ENCODE data around the gene SLC2A11.

SLC2A11 gene

GRCh38 chr22:23857606-23858483 is at the start of gene SLC2A11:
Gene SLC2A11, plus strand, starts transcription at chr22:23857875. Its CDS starts 125 bp downstream, at chr22:23858000.
- in situ Hi-C loops (cut with MboI; ENCODE audit: low sequenced_read_pairs): no loop called here

GRCh38 chr22:23812378-23812777 is 45.3 kb upstream of the SLC2A11 start:
- in situ Hi-C loops (cut with MboI; ENCODE audit: low sequenced_read_pairs): no loop called here

- in situ Hi-C loops (cut with MboI; ENCODE audit: low sequenced_read_pairs): no loop called here
These were observed 42.0 kb upstream of the SLC2A11 start for GRCh38 chr22:23815541-23816155.

- in situ Hi-C loops (cut with MboI; ENCODE audit: low sequenced_read_pairs): no loop called here
These were observed 41.3 kb upstream of the SLC2A11 start for GRCh38 chr22:23816156-23816976.

- in situ Hi-C loops (cut with MboI; ENCODE audit: low sequenced_read_pairs): no loop called here
These were observed 40.5 kb upstream of the SLC2A11 start for GRCh38 chr22:23817146-23817545.

GRCh38 chr22:23818541-23818940 is 39.1 kb upstream of the SLC2A11 start:
- in situ Hi-C loops (cut with MboI; ENCODE audit: low sequenced_read_pairs): no loop called here

GRCh38 chr22:23820748-23821211 is 36.9 kb upstream of the SLC2A11 start:
- in situ Hi-C loops (cut with MboI; ENCODE audit: low sequenced_read_pairs): no loop called here

- in situ Hi-C loops (cut with MboI; ENCODE audit: low sequenced_read_pairs): no loop called here
These were observed 35.5 kb upstream of the SLC2A11 start for GRCh38 chr22:23822101-23822671.

GRCh38 chr22:23823331-23823791 is 34.3 kb upstream of the SLC2A11 start:
- in situ Hi-C loops (cut with MboI; ENCODE audit: low sequenced_read_pairs): no loop called here

GRCh38 chr22:23824476-23825245 is 33.0 kb upstream of the SLC2A11 start:
- in situ Hi-C loops (cut with MboI; ENCODE audit: low sequenced_read_pairs): no loop called here

- in situ Hi-C loops (cut with MboI; ENCODE audit: low sequenced_read_pairs): no loop called here
These were observed 32.3 kb upstream of the SLC2A11 start for GRCh38 chr22:23825246-23825905.

GRCh38 chr22:23826510-23827350 is 30.9 kb upstream of the SLC2A11 start:
- in situ Hi-C loops (cut with MboI; ENCODE audit: low sequenced_read_pairs): no loop called here

GRCh38 chr22:23827351-23827995 is 30.2 kb upstream of the SLC2A11 start:
- in situ Hi-C loops (cut with MboI; ENCODE audit: low sequenced_read_pairs): no loop called here

GRCh38 chr22:23828800-23829680 is 28.6 kb upstream of the SLC2A11 start:
- in situ Hi-C loops (cut with MboI; ENCODE audit: low sequenced_read_pairs): no loop called here

- in situ Hi-C loops (cut with MboI; ENCODE audit: low sequenced_read_pairs): no loop called here
These were observed 27.8 kb upstream of the SLC2A11 start for GRCh38 chr22:23829845-23830372.

- in situ Hi-C loops (cut with MboI; ENCODE audit: low sequenced_read_pairs): no loop called here
These were observed 26.4 kb upstream of the SLC2A11 start for GRCh38 chr22:23831261-23831660.

- in situ Hi-C loops (cut with MboI; ENCODE audit: low sequenced_read_pairs): no loop called here
These were observed 25.9 kb upstream of the SLC2A11 start for GRCh38 chr22:23831781-23832180.
